ENCODE data around the gene ZNF516. TPM values are rescaled to one million over a fixed set of nuclear protein-coding genes. Genes with fewer than 3 reads are reported as not detected.

The ZNF516 gene
- polyA plus RNA-seq, 10 donors, result 31.1 to 52.7 (median 39.9) TPM

GRCh38 chr18:76456823-76457222 lies 38.2 kb downstream of the ZNF516 start:
- DNase-seq, result no peak

- DNase-seq, result no peak
These were observed 38.9 kb downstream of the ZNF516 start for GRCh38 chr18:76456018-76456750.

- peak in 1 of 3 donors; percentile 34 for DNase-seq
These were observed 39.9 kb downstream of the ZNF516 start for GRCh38 chr18:76455003-76455676.

GRCh38 chr18:76454418-76454817 lies 40.6 kb downstream of the ZNF516 start:
- no peak for DNase-seq

- DNase-seq, result no peak
These were observed 41.1 kb downstream of the ZNF516 start for GRCh38 chr18:76453932-76454331.

- no peak for DNase-seq
These were observed 41.9 kb downstream of the ZNF516 start for GRCh38 chr18:76453057-76453561.

- peak in 2 of 3 donors; percentile 60 to 80 for DNase-seq
These were observed 42.7 kb downstream of the ZNF516 start for GRCh38 chr18:76452357-76452756.

GRCh38 chr18:76451396-76452331 lies 43.4 kb downstream of the ZNF516 start:
- peak in 2 of 3 donors; percentile 66 to 86 for DNase-seq

- DNase-seq, result peak; percentile 54 to 88 (median 81)
These were observed 44.3 kb downstream of the ZNF516 start for GRCh38 chr18:76450452-76451395.

- DNase-seq, result no peak
These were observed 46.0 kb downstream of the ZNF516 start for GRCh38 chr18:76449111-76449453.

- DNase-seq, result no peak
These were observed 46.6 kb downstream of the ZNF516 start for GRCh38 chr18:76448256-76449110.

GRCh38 chr18:76447258-76447890 lies 47.7 kb downstream of the ZNF516 start:
- peak in 1 of 3 donors; percentile 71 for DNase-seq

- peak in 1 of 3 donors; percentile 53 for DNase-seq
These were observed 48.5 kb downstream of the ZNF516 start for GRCh38 chr18:76446321-76447257.

GRCh38 chr18:76445741-76446232 lies 49.3 kb downstream of the ZNF516 start:
- DNase-seq, result peak in 1 of 3 donors; percentile 53

GRCh38 chr18:76445275-76445674 lies 49.8 kb downstream of the ZNF516 start:
- peak in 1 of 3 donors; percentile 79 for DNase-seq

GRCh38 chr18:76444446-76445105 lies 50.5 kb downstream of the ZNF516 start:
- DNase-seq, result no peak

Data from muscle of back (tissue), 11 donors.